Lower leg skin (tissue), 3 donors: ENCODE results near the gene CYB5B.

Experiments
- POLR2A ChIP-seq, 2 donors: fragments of 450-650 bp; IDR thresholded peaks; one replicate each; pipeline ENCODE4 v1.6.1; 2016 to 2017; ENCODE audit warnings: antibody characterized with exemption in 2 of 2, mild to moderate bottlenecking in 1 of 2, moderate library complexity in 1 of 2
- TF ChIP-seq, protein P1 (sequence below), 3 donors: fragments of 450-650 bp; IDR thresholded peaks; one replicate each; pipeline ENCODE4 v1.5.1; 2016; ENCODE audit warnings: antibody characterized with exemption in 3 of 3, mild to moderate bottlenecking in 3 of 3, moderate library complexity in 2 of 3

DNA sequence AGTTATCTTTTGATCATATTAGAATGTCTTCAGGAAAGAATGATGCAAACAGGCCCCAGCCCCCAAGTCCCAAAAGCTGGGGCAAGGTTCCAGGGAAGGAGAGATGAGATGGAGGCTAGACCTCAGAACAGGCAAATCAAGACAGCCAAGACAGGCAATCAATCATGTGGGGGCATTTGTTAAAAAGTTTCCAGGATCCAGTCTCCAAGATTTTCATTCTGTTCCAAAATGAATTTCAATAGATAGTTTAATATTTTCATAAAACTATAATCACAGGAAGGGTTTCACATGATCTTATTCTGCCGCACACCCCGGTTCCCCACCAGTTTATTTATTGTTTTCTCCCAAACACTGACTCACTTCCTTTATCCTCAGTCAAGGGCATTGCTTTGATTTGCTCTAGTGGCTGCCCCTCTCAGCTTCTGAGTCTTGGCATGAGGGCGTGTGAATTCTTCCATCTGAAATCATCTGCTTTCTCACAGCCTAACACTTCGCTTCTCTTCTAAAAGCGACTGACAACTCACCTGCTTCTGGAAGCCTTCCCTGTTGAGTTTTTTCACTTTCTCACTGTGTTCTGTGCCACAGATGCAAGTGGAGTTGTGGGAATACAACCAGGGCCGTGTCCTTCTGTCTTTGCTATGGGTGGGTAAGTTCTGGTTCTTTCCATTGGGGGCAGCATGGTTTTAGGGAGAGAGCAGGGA, 26.4 kb upstream of the CYB5B start:
- TF ChIP-seq, protein P1, sequence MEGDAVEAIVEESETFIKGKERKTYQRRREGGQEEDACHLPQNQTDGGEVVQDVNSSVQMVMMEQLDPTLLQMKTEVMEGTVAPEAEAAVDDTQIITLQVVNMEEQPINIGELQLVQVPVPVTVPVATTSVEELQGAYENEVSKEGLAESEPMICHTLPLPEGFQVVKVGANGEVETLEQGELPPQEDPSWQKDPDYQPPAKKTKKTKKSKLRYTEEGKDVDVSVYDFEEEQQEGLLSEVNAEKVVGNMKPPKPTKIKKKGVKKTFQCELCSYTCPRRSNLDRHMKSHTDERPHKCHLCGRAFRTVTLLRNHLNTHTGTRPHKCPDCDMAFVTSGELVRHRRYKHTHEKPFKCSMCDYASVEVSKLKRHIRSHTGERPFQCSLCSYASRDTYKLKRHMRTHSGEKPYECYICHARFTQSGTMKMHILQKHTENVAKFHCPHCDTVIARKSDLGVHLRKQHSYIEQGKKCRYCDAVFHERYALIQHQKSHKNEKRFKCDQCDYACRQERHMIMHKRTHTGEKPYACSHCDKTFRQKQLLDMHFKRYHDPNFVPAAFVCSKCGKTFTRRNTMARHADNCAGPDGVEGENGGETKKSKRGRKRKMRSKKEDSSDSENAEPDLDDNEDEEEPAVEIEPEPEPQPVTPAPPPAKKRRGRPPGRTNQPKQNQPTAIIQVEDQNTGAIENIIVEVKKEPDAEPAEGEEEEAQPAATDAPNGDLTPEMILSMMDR (IDR thresholded peaks at IDR 0.05), result no peak
- no peak for TF ChIP-seq POLR2A (IDR thresholded peaks at IDR 0.05)
